Breast epithelium (tissue), 4 donors: ENCODE results near the gene CACNA1B. TPM values are rescaled to one million over a fixed set of nuclear protein-coding genes. Genes with fewer than 3 reads are reported as not detected.

ENCODE experiments used
- DNase-seq, 2 donors: peaks; one replicate each; pipeline ENCODE4 v3.0.0-alpha.2; 2019; ENCODE audit warnings: low spot score in 2 of 2
- H3K27ac ChIP-seq, 2 donors: fragments of 200-600 bp; sonication (generic) in 1 of 2; one replicate each; pipeline ENCODE4 v1.5.1; 2016 to 2019; ENCODE audit warnings: mild to moderate bottlenecking in 1 of 2
- H3K27me3 ChIP-seq, 2 donors: fragments of 200-600 bp; sonication (generic) in 1 of 2; one replicate each; pipeline versions ENCODE4 v1.5.1 to v1.6.0; 2017 to 2019; ENCODE audit warnings: control low read depth in 1 of 2, mild to moderate bottlenecking in 1 of 2
- H3K36me3 ChIP-seq: fragments of 200-600 bp; one replicate; pipeline ENCODE4 v1.5.1; 2019
- H3K4me1 ChIP-seq, 2 donors: fragments of 200-600 bp; sonication (generic); one replicate each; pipeline ENCODE4 v1.5.1; 2016 to 2019; ENCODE audit warnings: control low read depth in 1 of 2
- H3K4me3 ChIP-seq, 3 donors: fragments of 200-600 bp; sonication (generic); 1 replicate in 2 of 3; 2 replicates in 1 of 3; pipeline ENCODE4 v1.5.1; 2016 to 2019; ENCODE audit warnings: mild to moderate bottlenecking in 3 of 3, moderate library complexity in 2 of 3
- H3K9me3 ChIP-seq, 2 donors: fragments of 200-600 bp; sonication (generic) in 1 of 2; one replicate each; pipeline ENCODE4 v1.5.1; 2016 to 2019; ENCODE audit warnings: control low read depth in 1 of 2
- CTCF ChIP-seq, 3 donors: fragments of 450-650 bp; IDR thresholded peaks; one replicate each; pipeline ENCODE4 v1.5.1; 2016 to 2017; ENCODE audit warnings: antibody characterized with exemption in 3 of 3, mild to moderate bottlenecking in 3 of 3, moderate library complexity in 3 of 3
- POLR2A ChIP-seq: fragments of 450-650 bp; IDR thresholded peaks from one replicate; pipeline ENCODE4 v1.6.1; 2016; ENCODE audit warnings: antibody characterized with exemption, mild to moderate bottlenecking, moderate library complexity
- POLR2AphosphoS5 ChIP-seq, 3 donors: sonication (generic); formaldehyde crosslinking; IDR thresholded peaks; one replicate each; pipeline ENCODE4 v1.6.1; 2017; ENCODE audit warnings: antibody characterized with exemption in 3 of 3
- intact Hi-C: fragments of 100-400 bp; cut with DNase I; formaldehyde crosslinking; loops from one replicate; pipeline ENCODE4 v1.15.1; 2023; ENCODE audit warnings: low total_unique reads
- total RNA-seq, 3 donors: library from RNA; depleted of rRNA; stranded (reverse); fragments of >200 nt; gene quantifications; one replicate each; pipeline ENCODE4 v1.1.0, GENCODE V29; 2016

CACNA1B gene
- total RNA-seq, 3 donors from 2014 or later, result under 0.01 TPM; not detected in 2

GRCh38 chr9:137872296-137872695 lies 5.3 kb upstream of the CACNA1B start:
- Histone ChIP-seq H3K36me3 (no peaks in the 10 kb centered on the region), H3K9me3 (peaks cover 0 to 14% of the 10 kb centered on the region in 2 donors), H3K4me3 (no peak overlapping the region), H3K27me3 (peaks cover 0 to 30% of the 10 kb centered on the region in 2 donors), H3K27ac (no peak overlapping the region), H3K4me1 (no peaks in the 10 kb centered on the region)
- TF ChIP-seq POLR2AphosphoS5 (IDR thresholded peaks at IDR 0.05), result no peak
- no peak for TF ChIP-seq CTCF (IDR thresholded peaks at IDR 0.05)
- TF ChIP-seq POLR2A, result no peak
- DNase-seq, result no peak
- intact Hi-C loops, result no loop called here

GRCh38 chr9:137873408-137873807 lies 4.2 kb upstream of the CACNA1B start:
- peaks cover 0 to 1% of the 10 kb centered on the region in 2 donors for H3K4me1 ChIP-seq
- H3K9me3 ChIP-seq, result peaks cover 0 to 13% of the 10 kb centered on the region in 2 donors
- H3K4me3 ChIP-seq, result no peak overlapping the region
- H3K27ac ChIP-seq, result no peak overlapping the region
- H3K27me3 ChIP-seq, result peaks cover 0 to 36% of the 10 kb centered on the region in 2 donors
- intact Hi-C loops, result no loop called here
- TF ChIP-seq CTCF (IDR thresholded peaks at IDR 0.05), result no peak
- no peak for TF ChIP-seq POLR2A
- TF ChIP-seq POLR2AphosphoS5 (IDR thresholded peaks at IDR 0.05), result no peak
- DNase-seq, result no peak
- no peaks in the 10 kb centered on the region for H3K36me3 ChIP-seq

GRCh38 chr9:137873858-137874362 lies 3.7 kb upstream of the CACNA1B start:
- DNase-seq, result no peak
- Histone ChIP-seq H3K4me1 (peaks cover 0 to 4% of the 10 kb centered on the region in 2 donors), H3K36me3 (no peaks in the 10 kb centered on the region), H3K27ac (no peak overlapping the region), H3K27me3 (peaks cover 0 to 41% of the 10 kb centered on the region in 2 donors), H3K9me3 (peaks cover 0 to 8% of the 10 kb centered on the region in 2 donors), H3K4me3 (no peak overlapping the region)
- intact Hi-C loops, result no loop called here
- TF ChIP-seq POLR2AphosphoS5 (IDR thresholded peaks at IDR 0.05) (no peak), CTCF (IDR thresholded peaks at IDR 0.05) (no peak), POLR2A (no peak)

- H3K9me3 ChIP-seq, result no peaks in the 10 kb centered on the region
- H3K27ac ChIP-seq, result no peak overlapping the region
- intact Hi-C loops, result no loop called here
- DNase-seq, result no peak
- TF ChIP-seq POLR2A (no peak), POLR2AphosphoS5 (IDR thresholded peaks at IDR 0.05) (no peak), CTCF (IDR thresholded peaks at IDR 0.05) (no peak)
- H3K4me3 ChIP-seq, result no peak overlapping the region
- H3K27me3 ChIP-seq, result peaks cover 0 to 54% of the 10 kb centered on the region in 2 donors
- peaks cover 0 to 4% of the 10 kb centered on the region in 2 donors for H3K4me1 ChIP-seq
- no peaks in the 10 kb centered on the region for H3K36me3 ChIP-seq
Measured at GRCh38 chr9:137875354-137875753, 2.2 kb upstream of the CACNA1B start.

- Histone ChIP-seq H3K4me3 (no peak overlapping the region), H3K36me3 (no peaks in the 10 kb centered on the region), H3K4me1 (peaks cover 0 to 4% of the 10 kb centered on the region in 2 donors), H3K27ac (no peak overlapping the region), H3K27me3 (peaks cover 0 to 59% of the 10 kb centered on the region in 2 donors), H3K9me3 (no peaks in the 10 kb centered on the region)
- intact Hi-C loops, result no loop called here
- no peak for TF ChIP-seq POLR2A
- TF ChIP-seq CTCF (IDR thresholded peaks at IDR 0.05), result no peak
- no peak for TF ChIP-seq POLR2AphosphoS5 (IDR thresholded peaks at IDR 0.05)
- no peak for DNase-seq
Measured at GRCh38 chr9:137875846-137876245, 1.7 kb upstream of the CACNA1B start.
